K562 (cell line): Measurements from ENCODE around the gene OIT3.

Experiments used
- FOXK1 ChIP-seq: sonication (generic); formaldehyde crosslinking; IDR thresholded peaks from 2 replicates; pipeline ENCODE4 v1.8.0; 2022; ENCODE audit warnings: missing genetic modification reagents, mild to moderate bottlenecking, borderline replicate concordance
- FOXP1 ChIP-seq: sonication (generic); formaldehyde crosslinking; IDR thresholded peaks from 2 replicates; pipeline ENCODE4 v1.8.0; 2022; ENCODE audit warnings: mild to moderate bottlenecking, missing genetic modification reagents
- NCOA2 ChIP-seq, 2 experiments: fragments of 450-650 bp; IDR thresholded peaks; 2 replicates each; pipeline ENCODE4 v1.6.1; 2018; ENCODE audit warnings: mild to moderate bottlenecking in 2 of 2, moderate library complexity in 1 of 2; ENCODE audit not compliant: partially characterized antibody in 2 of 2
- NEUROD1 ChIP-seq: fragments of 150-350 bp; IDR thresholded peaks from 2 replicates; pipeline ENCODE4 v1.6.1; 2014; ENCODE audit warnings: borderline replicate concordance, low read length, low read depth; ENCODE audit not compliant: partially characterized antibody
- SAFB ChIP-seq: fragments of 200-400 bp; formaldehyde crosslinking; IDR thresholded peaks from 2 replicates; pipeline ENCODE4 v1.6.1; 2017; ENCODE audit warnings: low read depth, low read length, borderline replicate concordance
- SIN3A ChIP-seq, 2 experiments: fragments of 150-350 bp in 1 of 2; IDR thresholded peaks; 2 replicates each; pipeline ENCODE4 v1.6.1; 2011 to 2016; ENCODE audit warnings: borderline replicate concordance in 2 of 2, low read depth in 2 of 2, low read length in 2 of 2, mild to moderate bottlenecking in 2 of 2, moderate library complexity in 2 of 2; ENCODE audit not compliant: control insufficient read depth in 1 of 2
- SMARCA4 ChIP-seq: fragments of 450-650 bp; IDR thresholded peaks from 2 replicates; pipeline ENCODE4 v1.6.1; 2016
- SP1 ChIP-seq: sonication (generic); formaldehyde crosslinking; IDR thresholded peaks from 2 replicates; pipeline ENCODE4 v1.8.1; 2022; ENCODE audit warnings: mild to moderate bottlenecking, missing genetic modification reagents
- TBP ChIP-seq: optimal IDR thresholded peaks from 2 replicates; pipeline ENCODE3; 2011; ENCODE audit warnings: low read depth, low read length, improper control_type of control experiment
- XRCC5 ChIP-seq: fragments of 200-400 bp; formaldehyde crosslinking; IDR thresholded peaks from 2 replicates; pipeline ENCODE4 v1.6.1; 2017; ENCODE audit warnings: low read depth, mild to moderate bottlenecking, low read length
- TF ChIP-seq, protein P1 (sequence below): sonication (generic); formaldehyde crosslinking; IDR thresholded peaks from 2 replicates; pipeline ENCODE4 v1.8.1; 2022; ENCODE audit warnings: missing genetic modification reagents
- TF ChIP-seq, protein P2 (sequence below), 3 experiments: IDR thresholded peaks in 2 of 3; conservative IDR thresholded peaks in 1 of 3; 2 replicates each; pipeline ENCODE4 v1.5.1; 2011 to 2012; ENCODE audit warnings: low read length in 3 of 3, mild to moderate bottlenecking in 3 of 3, control low read depth in 2 of 3, improper control_type of control experiment in 1 of 3, inconsistent platforms in 1 of 3, low read depth in 1 of 3, mixed read lengths in 1 of 3, moderate library complexity in 1 of 3; ENCODE audit not compliant: insufficient read depth in 2 of 3
- TF ChIP-seq, protein P3 (sequence below): fragments of 250-450 bp; sonication (Bioruptor Pico); IDR thresholded peaks from 2 replicates; pipeline ENCODE4 v1.5.0; 2021; ENCODE audit warnings: mild to moderate bottlenecking, borderline replicate concordance
- TF ChIP-seq, protein P4 (sequence below): fragments of 450-650 bp; conservative IDR thresholded peaks from 2 replicates; pipeline ENCODE4 v1.6.1; 2016; ENCODE audit warnings: missing genetic modification characterization, low read depth, mild to moderate bottlenecking, missing compliant biosample characterization, moderate library complexity

DNA sequence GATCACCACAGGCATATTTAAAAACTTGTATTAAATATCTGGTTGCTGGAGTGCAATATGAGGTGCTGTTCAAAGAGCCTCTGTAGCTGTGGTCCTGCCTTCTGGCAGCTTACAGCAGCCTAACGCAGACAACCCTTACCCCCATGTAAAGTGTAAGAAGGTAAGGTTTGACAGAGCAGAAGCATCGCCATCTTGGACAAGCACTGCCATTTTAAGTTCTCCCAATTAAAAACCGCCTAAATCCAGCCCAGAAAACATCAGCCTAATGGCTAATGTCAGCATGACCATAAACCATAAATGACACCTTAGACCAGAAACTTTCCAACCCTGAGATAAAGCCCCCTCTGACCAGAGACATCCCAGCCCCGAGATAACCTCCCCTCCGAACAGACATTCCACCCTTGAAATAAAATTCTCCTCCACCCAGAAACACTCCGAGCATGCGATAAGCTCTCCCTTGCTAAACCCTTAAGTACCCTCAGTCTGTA lies 5.3 kb upstream of the OIT3 start:
- TF ChIP-seq, protein P1, sequence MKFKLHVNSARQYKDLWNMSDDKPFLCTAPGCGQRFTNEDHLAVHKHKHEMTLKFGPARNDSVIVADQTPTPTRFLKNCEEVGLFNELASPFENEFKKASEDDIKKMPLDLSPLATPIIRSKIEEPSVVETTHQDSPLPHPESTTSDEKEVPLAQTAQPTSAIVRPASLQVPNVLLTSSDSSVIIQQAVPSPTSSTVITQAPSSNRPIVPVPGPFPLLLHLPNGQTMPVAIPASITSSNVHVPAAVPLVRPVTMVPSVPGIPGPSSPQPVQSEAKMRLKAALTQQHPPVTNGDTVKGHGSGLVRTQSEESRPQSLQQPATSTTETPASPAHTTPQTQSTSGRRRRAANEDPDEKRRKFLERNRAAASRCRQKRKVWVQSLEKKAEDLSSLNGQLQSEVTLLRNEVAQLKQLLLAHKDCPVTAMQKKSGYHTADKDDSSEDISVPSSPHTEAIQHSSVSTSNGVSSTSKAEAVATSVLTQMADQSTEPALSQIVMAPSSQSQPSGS (CRISPR knock-in tag), result no peak
- no peak for TF ChIP-seq XRCC5
- no peak for TF ChIP-seq SAFB
- TF ChIP-seq SP1 (CRISPR knock-in tag), result no peak
- no peak for TF ChIP-seq FOXK1 (CRISPR knock-in tag)
- no peak for TF ChIP-seq TBP
- TF ChIP-seq, protein P2, sequence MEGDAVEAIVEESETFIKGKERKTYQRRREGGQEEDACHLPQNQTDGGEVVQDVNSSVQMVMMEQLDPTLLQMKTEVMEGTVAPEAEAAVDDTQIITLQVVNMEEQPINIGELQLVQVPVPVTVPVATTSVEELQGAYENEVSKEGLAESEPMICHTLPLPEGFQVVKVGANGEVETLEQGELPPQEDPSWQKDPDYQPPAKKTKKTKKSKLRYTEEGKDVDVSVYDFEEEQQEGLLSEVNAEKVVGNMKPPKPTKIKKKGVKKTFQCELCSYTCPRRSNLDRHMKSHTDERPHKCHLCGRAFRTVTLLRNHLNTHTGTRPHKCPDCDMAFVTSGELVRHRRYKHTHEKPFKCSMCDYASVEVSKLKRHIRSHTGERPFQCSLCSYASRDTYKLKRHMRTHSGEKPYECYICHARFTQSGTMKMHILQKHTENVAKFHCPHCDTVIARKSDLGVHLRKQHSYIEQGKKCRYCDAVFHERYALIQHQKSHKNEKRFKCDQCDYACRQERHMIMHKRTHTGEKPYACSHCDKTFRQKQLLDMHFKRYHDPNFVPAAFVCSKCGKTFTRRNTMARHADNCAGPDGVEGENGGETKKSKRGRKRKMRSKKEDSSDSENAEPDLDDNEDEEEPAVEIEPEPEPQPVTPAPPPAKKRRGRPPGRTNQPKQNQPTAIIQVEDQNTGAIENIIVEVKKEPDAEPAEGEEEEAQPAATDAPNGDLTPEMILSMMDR (IDR thresholded peaks at IDR 0.05 in 2 of 3, conservative IDR thresholded peaks at IDR 0.05 in 1 of 3; ENCODE audit: insufficient read depth in 2 of 3, low read depth in 1 of 3, low read length in 3 of 3), result no peak
- no peak for TF ChIP-seq FOXP1
- TF ChIP-seq, protein P3, sequence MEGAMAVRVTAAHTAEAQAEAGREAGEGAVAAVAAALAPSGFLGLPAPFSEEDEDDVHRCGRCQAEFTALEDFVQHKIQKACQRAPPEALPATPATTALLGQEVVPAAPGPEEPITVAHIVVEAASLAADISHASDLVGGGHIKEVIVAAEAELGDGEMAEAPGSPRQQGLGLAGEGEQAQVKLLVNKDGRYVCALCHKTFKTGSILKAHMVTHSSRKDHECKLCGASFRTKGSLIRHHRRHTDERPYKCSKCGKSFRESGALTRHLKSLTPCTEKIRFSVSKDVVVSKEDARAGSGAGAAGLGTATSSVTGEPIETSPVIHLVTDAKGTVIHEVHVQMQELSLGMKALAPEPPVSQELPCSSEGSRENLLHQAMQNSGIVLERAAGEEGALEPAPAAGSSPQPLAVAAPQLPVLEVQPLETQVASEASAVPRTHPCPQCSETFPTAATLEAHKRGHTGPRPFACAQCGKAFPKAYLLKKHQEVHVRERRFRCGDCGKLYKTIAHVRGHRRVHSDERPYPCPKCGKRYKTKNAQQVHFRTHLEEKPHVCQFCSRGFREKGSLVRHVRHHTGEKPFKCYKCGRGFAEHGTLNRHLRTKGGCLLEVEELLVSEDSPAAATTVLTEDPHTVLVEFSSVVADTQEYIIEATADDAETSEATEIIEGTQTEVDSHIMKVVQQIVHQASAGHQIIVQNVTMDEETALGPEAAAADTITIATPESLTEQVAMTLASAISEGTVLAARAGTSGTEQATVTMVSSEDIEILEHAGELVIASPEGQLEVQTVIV (CRISPR knock-in tag), result no peak
- peak; percentile 53 for TF ChIP-seq SMARCA4
- TF ChIP-seq NCOA2 (IDR thresholded peaks at IDR 0.05; ENCODE audit: partially characterized antibody in 2 of 2), result no peak
- no peak for TF ChIP-seq NEUROD1
- TF ChIP-seq, protein P4, sequence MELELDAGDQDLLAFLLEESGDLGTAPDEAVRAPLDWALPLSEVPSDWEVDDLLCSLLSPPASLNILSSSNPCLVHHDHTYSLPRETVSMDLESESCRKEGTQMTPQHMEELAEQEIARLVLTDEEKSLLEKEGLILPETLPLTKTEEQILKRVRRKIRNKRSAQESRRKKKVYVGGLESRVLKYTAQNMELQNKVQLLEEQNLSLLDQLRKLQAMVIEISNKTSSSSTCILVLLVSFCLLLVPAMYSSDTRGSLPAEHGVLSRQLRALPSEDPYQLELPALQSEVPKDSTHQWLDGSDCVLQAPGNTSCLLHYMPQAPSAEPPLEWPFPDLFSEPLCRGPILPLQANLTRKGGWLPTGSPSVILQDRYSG (tag), result peak; percentile 96
- no peak for TF ChIP-seq SIN3A (IDR thresholded peaks at IDR 0.05; ENCODE audit: borderline replicate concordance in 2 of 2, control insufficient read depth in 1 of 2, low read depth in 2 of 2, low read length in 2 of 2)
